SU-DHL-6 (cell line): ENCODE results near the gene FAM120A.

Experiments
- CTCF ChIP-seq: fragments of 200-600 bp; sonication (generic); IDR thresholded peaks from one replicate; pipeline ENCODE4 v1.5.1; 2017; ENCODE audit warnings: antibody characterized with exemption, mild to moderate bottlenecking, low read length, moderate library complexity; ENCODE audit not compliant: insufficient read depth, poor library complexity, severe bottlenecking
- EZH2phosphoT487 ChIP-seq: fragments of 200-600 bp; sonication (generic), shearing (Covaris generic); conservative IDR thresholded peaks from 2 replicates; pipeline ENCODE4 v1.6.1; 2018; ENCODE audit warnings: mild to moderate bottlenecking, antibody characterized with exemption, low read length, moderate library complexity, mixed read lengths

GRCh38 chr9:93456504-93456903, 5.0 kb downstream of the FAM120A start:
- no peak for TF ChIP-seq CTCF
- no peak for TF ChIP-seq EZH2phosphoT487
